GM20000 (cell line): ENCODE data around the gene SLC22A23.

Experiments
- DNase-seq: peaks from one replicate; pipeline ENCODE4 v3.0.0; 2012; ENCODE audit warnings: low spot score
- CTCF ChIP-seq: IDR thresholded peaks from 2 replicates; pipeline ENCODE4 v1.5.1; 2012; ENCODE audit warnings: mild to moderate bottlenecking, control low read depth; ENCODE audit errors: extremely low read depth, missing control alignments

SLC22A23 gene

GRCh38 chr6:3280091-3280490 lies 176.8 kb downstream of the SLC22A23 start:
- no peak for TF ChIP-seq CTCF
- DNase-seq, result no peak

GRCh38 chr6:3278691-3279090 lies 178.2 kb downstream of the SLC22A23 start:
- TF ChIP-seq CTCF, result no peak
- no peak for DNase-seq

- TF ChIP-seq CTCF, result no peak
- DNase-seq, result no peak
These were observed 178.9 kb downstream of the SLC22A23 start for GRCh38 chr6:3277851-3278416.

- no peak for TF ChIP-seq CTCF
- no peak for DNase-seq
These were observed 179.6 kb downstream of the SLC22A23 start for GRCh38 chr6:3277251-3277650.

GRCh38 chr6:3276174-3277167 lies 180.4 kb downstream of the SLC22A23 start:
- DNase-seq, result no peak
- no peak for TF ChIP-seq CTCF

GRCh38 chr6:3273707-3274521 lies 182.9 kb downstream of the SLC22A23 start:
- DNase-seq, result no peak
- no peak for TF ChIP-seq CTCF
